ENCODE measurements around the gene KPNB1.

Gene KPNB1

GRCh38 chr17:47728214-47728877 is 78.6 kb downstream of the KPNB1 start:
- no peak for DNase-seq (ENCODE audit: low read depth)

GRCh38 chr17:47729476-47729875 is 79.8 kb downstream of the KPNB1 start:
- DNase-seq (ENCODE audit: low read depth), result no peak

- DNase-seq (ENCODE audit: low read depth), result no peak
These were observed 81.0 kb downstream of the KPNB1 start for GRCh38 chr17:47730681-47731080.

DNA sequence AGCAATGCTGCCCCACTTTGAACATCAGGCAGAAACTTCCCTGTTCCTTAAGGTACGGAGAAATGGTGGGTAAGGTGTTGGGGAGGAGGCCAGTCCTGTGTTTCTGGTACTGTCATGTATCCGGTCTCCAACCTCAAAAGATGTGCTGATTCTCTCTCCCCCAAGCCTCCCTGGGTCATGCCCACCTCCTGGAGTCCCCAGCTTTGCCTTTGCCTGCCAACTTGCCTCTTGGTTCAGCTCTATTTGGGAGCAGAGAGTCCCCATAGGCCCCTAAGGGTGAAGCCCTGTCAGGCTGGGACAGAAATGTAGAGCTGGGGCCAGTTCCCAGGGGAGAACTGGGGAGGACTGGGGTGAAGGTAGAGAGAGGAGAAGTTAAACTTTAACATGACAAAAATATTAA is 81.7 kb downstream of the KPNB1 start:
- no peak for DNase-seq (ENCODE audit: low read depth)

GRCh38 chr17:47732399-47733046 is 82.8 kb downstream of the KPNB1 start:
- DNase-seq (ENCODE audit: low read depth), result no peak

- DNase-seq (ENCODE audit: low read depth), result peak; percentile 84
These were observed 83.4 kb downstream of the KPNB1 start, which contains the start of gene TBX21 for GRCh38 chr17:47733047-47733673. TBX21 (plus strand) TSS chr17:47733236; CDS start chr17:47733455, 219 bp downstream.

DNA sequence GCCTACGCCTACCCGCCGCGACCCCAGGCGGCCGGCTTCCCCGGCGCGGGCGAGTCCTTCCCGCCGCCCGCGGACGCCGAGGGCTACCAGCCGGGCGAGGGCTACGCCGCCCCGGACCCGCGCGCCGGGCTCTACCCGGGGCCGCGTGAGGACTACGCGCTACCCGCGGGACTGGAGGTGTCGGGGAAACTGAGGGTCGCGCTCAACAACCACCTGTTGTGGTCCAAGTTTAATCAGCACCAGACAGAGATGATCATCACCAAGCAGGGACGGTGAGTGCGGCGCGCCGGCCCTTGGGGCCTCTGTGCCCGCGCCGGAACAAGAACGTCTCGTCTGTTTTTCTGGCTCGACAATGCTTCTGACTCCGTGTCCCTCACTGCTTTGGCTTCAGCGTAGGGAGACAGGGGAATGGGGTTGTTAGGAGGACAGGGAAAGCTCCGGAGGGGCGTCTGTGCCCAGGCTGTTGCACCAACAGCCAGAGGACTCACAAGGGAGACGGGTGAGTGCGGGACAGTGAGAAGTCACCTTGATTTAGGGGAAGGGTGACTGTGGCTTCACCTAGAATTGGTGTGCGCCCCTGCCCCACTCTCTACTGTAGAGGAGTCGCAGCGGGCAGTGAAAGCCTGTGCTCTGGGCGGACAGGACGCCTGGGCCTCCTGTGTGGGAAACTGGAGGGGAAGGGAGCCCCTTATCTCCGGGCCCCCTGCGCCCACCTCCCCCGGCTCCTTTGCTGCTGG is 84.1 kb downstream of the KPNB1 start:
- no peak for DNase-seq (ENCODE audit: low read depth)

GRCh38 chr17:47735139-47735464 is 85.4 kb downstream of the KPNB1 start:
- DNase-seq (ENCODE audit: low read depth), result no peak

All from T-helper 22 cell (primary cell).